GM19467 (cell line): ENCODE measurements around the gene FAM120A.
"Not testable (repeated sequence)": the region's sequence is repeated elsewhere in the genome, so short reads cannot be mapped to it uniquely, and the experiment has no call there.

Experiments used
- ATAC-seq: cut with Tn5 transposase; IDR thresholded peaks from one replicate; pipeline ENCODE4 v1.9.1; 2021; ENCODE audit warnings: mild to moderate bottlenecking, moderate library complexity; ENCODE audit not compliant: unreplicated experiment

The FAM120A gene

GRCh38 chr9:93505541-93506132 is 54.2 kb downstream of the FAM120A start:
- ATAC-seq = no peak

- ATAC-seq = no peak
Measured at GRCh38 chr9:93507768-93508167, 56.3 kb downstream of the FAM120A start.

- no peak for ATAC-seq
Measured at GRCh38 chr9:93508207-93508606, 56.7 kb downstream of the FAM120A start.

- no peak for ATAC-seq
Measured at GRCh38 chr9:93509084-93509483, 57.6 kb downstream of the FAM120A start.

GRCh38 chr9:93510041-93510440 is 58.6 kb downstream of the FAM120A start:
- ATAC-seq = no peak

DNA sequence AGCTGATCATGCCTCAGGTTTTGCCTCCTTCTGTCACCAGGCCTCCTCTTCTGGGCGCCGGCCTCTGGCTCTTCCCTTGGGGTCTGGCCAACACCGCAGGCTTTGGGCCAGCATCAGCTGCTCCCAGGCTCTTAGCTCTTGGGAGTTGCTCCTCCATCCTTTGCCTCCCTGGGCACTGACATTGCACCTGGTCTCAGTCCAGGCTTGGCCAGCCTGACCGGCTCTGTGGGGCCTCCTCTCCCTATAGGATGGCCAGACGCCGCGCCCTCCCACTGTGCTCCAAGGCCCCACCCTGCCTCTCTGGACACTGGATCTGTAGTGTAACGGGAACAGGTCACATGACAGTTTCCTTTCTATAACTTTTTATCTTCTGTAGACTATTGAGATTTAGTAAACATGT is 59.7 kb downstream of the FAM120A start:
- not testable (repeated sequence) for ATAC-seq

- not testable (repeated sequence) for ATAC-seq
Measured at GRCh38 chr9:93512170-93512812, 60.8 kb downstream of the FAM120A start.

GRCh38 chr9:93513606-93514005 is 62.1 kb downstream of the FAM120A start:
- ATAC-seq = no peak

DNA sequence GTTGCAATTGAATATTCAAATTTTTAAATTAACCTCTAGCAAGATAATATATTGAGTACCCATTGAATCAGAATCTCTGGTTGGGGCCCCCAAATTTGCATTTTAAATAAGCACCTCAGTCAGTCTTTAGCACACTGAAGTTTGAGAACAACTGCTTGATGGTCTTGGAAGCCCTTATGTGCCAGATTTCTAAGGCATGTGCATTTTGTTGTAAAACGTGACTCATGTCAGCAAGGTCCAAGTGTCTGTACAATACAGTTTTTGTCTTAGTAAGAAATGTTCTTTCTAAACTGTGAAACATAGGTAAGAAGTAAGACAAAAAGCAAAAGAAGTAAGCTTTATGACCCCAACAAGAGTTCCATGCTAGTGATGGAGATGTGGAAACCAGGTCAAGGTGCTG is 65.8 kb downstream of the FAM120A start:
- no peak for ATAC-seq

DNA sequence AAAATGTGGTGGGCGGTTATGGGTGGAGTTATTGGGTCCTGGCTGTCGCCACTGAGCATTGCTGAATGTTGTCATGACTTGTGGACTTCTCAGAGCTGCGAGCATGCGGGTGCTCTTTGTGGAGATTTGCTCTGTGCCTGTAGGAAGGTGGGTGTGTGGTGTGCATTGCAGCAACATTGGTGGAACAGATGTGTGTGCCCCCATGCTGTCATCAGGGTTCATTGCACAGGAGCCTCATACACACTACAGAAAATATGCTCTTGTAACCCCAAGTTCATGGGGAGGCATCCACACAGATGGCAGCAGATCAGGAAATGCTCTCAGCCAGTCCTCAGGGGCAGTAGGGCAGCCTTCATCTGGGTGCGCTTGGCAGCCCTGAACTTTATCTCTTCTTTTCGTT is 69.0 kb downstream of the FAM120A start:
- no peak for ATAC-seq

DNA sequence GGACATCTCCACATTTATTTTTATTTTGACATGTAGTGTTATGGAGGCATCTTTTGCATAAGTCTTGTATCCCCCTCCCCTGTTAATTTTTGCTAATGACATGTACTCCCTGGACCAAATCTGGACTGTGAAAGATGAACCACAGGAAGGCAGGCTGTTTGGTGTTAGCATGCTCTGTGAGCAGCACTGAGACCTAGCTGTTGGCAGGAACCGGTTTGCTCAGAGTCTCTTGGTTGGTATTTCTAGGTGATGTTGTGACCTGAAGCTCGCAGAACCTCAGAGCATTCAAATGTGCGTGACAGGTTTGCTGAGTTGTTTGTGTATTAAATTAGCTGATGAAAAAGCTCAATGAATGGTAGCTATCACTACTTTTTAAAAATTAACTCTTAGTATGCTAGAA is 71.3 kb downstream of the FAM120A start:
- no peak for ATAC-seq

- ATAC-seq = no peak
Measured at GRCh38 chr9:93523518-93524144, 72.1 kb downstream of the FAM120A start.

- ATAC-seq = no peak
Measured at GRCh38 chr9:93525476-93525875, 74.0 kb downstream of the FAM120A start.

DNA sequence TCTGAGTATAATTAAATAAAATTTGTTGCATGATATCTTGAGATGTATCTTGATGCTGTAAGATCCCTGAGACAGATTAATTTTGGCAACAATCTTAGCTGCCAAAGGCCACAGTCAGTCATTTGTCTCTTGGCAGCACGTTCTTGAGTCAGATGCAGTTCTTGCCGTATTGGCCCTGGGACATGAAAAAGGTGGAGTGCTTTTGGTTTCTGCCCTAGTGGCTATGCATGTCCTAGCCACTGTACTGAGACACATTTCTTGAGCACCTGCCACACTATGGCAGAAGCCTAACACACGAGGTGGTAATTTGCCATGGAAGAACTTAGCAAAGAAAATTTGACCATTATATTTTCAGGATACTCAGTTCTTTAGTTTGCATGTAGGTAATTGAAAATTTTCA is 79.9 kb downstream of the FAM120A start:
- ATAC-seq = no peak

- ATAC-seq = no peak
Measured at GRCh38 chr9:93532141-93532540, 80.7 kb downstream of the FAM120A start.

DNA sequence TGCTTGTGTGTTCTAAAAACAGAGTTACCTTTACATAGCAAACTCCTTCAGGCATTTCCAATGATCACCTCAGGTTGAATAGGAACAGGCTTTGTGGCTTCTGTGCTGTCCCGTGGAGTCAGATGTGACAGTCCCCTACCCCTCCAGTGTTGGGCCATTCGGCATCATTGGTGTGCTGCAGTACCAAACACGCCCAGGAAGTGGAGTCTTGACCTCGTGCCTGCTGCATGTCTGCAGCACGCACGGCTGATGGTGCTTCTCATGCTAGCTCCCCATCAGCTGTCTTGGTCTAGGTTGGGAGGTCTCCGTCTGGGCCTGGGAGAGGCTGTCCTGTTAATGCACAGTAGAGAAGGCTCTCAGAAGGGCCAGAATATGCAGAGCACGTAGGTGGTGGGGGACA is 82.4 kb downstream of the FAM120A start:
- no peak for ATAC-seq

- no peak for ATAC-seq
Measured at GRCh38 chr9:93536167-93536566, 84.7 kb downstream of the FAM120A start.

GRCh38 chr9:93536874-93537273 is 85.4 kb downstream of the FAM120A start:
- no peak for ATAC-seq

DNA sequence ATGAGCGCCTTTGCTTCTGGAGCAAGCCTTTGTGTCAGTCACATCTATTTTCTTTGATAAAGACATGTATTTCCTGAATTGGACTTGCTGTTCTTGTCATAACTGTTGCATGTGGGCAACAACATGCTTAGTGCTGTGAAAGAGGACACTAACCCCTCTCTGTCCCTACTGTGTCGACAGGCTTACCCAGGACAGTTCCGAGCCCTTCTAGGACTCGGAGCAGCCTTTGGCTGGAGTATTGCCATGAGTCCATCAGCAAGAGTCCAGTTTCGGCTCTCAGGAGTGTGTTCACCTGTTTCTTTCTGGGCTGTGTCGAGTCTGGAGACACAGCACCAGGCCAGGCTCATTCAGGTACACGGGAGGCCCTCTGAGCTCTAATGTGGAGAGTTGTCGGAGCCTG is 88.8 kb downstream of the FAM120A start:
- ATAC-seq = no peak

GRCh38 chr9:93541005-93541404 is 89.5 kb downstream of the FAM120A start:
- ATAC-seq = no peak

DNA sequence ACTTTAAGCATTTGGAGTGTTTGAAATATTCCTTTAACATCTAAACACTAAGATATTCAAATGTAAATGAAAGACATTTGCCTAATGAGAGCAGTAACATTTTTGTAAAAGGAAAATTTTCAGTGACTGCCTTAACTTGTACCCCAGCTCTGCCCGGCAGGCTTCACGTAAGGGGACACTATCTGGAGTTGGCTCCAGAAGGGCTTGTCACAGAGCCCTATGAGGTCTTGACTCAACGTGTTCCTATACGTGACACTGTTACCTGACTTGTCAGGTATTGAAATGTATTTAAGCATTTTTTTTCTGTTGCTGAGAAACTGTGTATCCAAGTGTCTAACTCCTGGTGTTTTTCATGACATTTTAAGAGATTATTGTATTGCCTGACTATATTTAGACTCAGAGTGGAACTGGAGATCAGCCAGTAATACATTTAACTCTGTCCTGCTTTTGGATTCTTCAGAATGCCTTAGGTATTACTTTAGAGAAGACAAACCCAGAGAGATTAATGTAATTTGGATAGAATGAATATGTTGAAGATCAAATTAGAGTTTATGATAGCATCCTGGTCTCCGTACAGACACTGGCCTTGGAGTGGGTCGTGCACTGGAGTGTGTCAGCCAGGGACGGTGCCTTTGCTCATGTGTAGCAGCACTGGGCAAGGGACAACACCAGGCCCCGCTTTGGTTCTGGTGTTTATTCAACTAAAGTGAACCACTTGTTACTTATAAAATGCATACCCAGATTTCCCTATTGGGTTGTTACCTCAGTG is 90.3 kb downstream of the FAM120A start:
- no peak for ATAC-seq

- ATAC-seq = no peak
Measured at GRCh38 chr9:93543117-93543516, 91.6 kb downstream of the FAM120A start.
